ENCODE results near the gene USP9X.
A peak's percentile ranks its signal among the peaks of the same experiment; 100 is the strongest.
"Not testable (repeated sequence)": the region's sequence is repeated elsewhere in the genome, so short reads cannot be mapped to it uniquely, and the experiment has no call there.

The USP9X gene

GRCh38 chrX:41084893-41085511, at the start of gene USP9X:
USP9X (plus strand) TSS chrX:41085445; CDS start chrX:41123629, 38,184 bp downstream.
- DNase-seq (ENCODE audit: low spot score), result peak; percentile 83

GRCh38 chrX:41035582-41035981, 49.7 kb upstream of the USP9X start:
- DNase-seq (ENCODE audit: low spot score), result no peak

- no peak for DNase-seq (ENCODE audit: low spot score)
Measured at GRCh38 chrX:41036668-41037326, 48.4 kb upstream of the USP9X start.

- DNase-seq (ENCODE audit: low spot score), result no peak
Measured at GRCh38 chrX:41043196-41043595, 42.0 kb upstream of the USP9X start.

- DNase-seq (ENCODE audit: low spot score), result no peak
Measured at GRCh38 chrX:41043674-41044345, 41.4 kb upstream of the USP9X start.

GRCh38 chrX:41045960-41046567, 39.2 kb upstream of the USP9X start:
- DNase-seq (ENCODE audit: low spot score), result peak; percentile 0

GRCh38 chrX:41047878-41048534, 37.2 kb upstream of the USP9X start:
- DNase-seq (ENCODE audit: low spot score), result no peak

- no peak for DNase-seq (ENCODE audit: low spot score)
Measured at GRCh38 chrX:41050359-41050758, 34.9 kb upstream of the USP9X start.

GRCh38 chrX:41051288-41051687, 34.0 kb upstream of the USP9X start:
- DNase-seq (ENCODE audit: low spot score), result no peak

- DNase-seq (ENCODE audit: low spot score), result no peak
Measured at GRCh38 chrX:41055740-41056139, 29.5 kb upstream of the USP9X start.

- DNase-seq (ENCODE audit: low spot score), result not testable (repeated sequence)
Measured at GRCh38 chrX:41063276-41063675, 22.0 kb upstream of the USP9X start.

- DNase-seq (ENCODE audit: low spot score), result no peak
Measured at GRCh38 chrX:41064018-41064417, 21.2 kb upstream of the USP9X start.

GRCh38 chrX:41066391-41066790, 18.9 kb upstream of the USP9X start:
- no peak for DNase-seq (ENCODE audit: low spot score)

GRCh38 chrX:41066969-41067368, 18.3 kb upstream of the USP9X start:
- DNase-seq (ENCODE audit: low spot score), result no peak

GRCh38 chrX:41067721-41068120, 17.5 kb upstream of the USP9X start:
- no peak for DNase-seq (ENCODE audit: low spot score)

GRCh38 chrX:41076742-41077141, 8.5 kb upstream of the USP9X start:
- DNase-seq (ENCODE audit: low spot score), result no peak

- DNase-seq (ENCODE audit: low spot score), result no peak
Measured at GRCh38 chrX:41081821-41082220, 3.4 kb upstream of the USP9X start.

GRCh38 chrX:41082783-41083182, 2.5 kb upstream of the USP9X start:
- no peak for DNase-seq (ENCODE audit: low spot score)

GRCh38 chrX:41084044-41084892, 977 bp upstream of the USP9X start:
- DNase-seq (ENCODE audit: low spot score), result peak; percentile 93

GRCh38 chrX:41085512-41085877, 250 bp downstream of the USP9X start:
- peak; percentile 38 for DNase-seq (ENCODE audit: low spot score)

- DNase-seq (ENCODE audit: low spot score), result peak; percentile 42
Measured at GRCh38 chrX:41085878-41086626, 807 bp downstream of the USP9X start.
